ENCODE results near the gene SMC2. TPM values are rescaled to one million over a fixed set of nuclear protein-coding genes. Genes with fewer than 3 reads are reported as not detected.

SMC2 gene
- total RNA-seq, 2 experiments from 2014 or later = 56.4 to 89.3 TPM

DNA sequence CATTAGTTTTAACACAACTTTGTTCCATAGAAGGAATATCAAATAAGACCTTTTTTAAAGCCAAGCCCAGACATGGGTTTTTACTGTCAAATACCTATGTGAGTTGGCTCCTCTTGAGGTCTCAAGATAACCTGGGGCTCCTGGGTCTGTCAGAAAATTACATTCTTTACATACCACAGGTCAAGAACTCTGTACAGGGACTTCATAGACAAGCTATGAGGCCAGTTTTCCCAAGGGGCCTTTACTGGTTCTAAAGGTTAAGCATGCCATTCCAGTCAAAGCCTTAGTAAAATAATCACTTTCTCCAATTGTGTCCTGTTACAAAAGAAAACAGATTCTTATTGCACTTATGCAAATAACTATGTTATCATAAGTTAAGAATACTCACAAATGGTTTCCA is 15.5 kb upstream of the SMC2 start:
- TF ChIP-seq EZH2phosphoT487 (IDR thresholded peaks at IDR 0.05; ENCODE audit: borderline replicate concordance, low read depth, low read length) (no peak), CTCF (conservative IDR thresholded peaks at IDR 0.05; ENCODE audit: low read length) (no peak)
- Histone ChIP-seq H3K4me2 (ENCODE audit: low read length) (no peak overlapping the region), H2AFZ (ENCODE audit: low read length) (no peak overlapping the region), H3K9me3 (ENCODE audit: low read length) (peaks cover 4% of the 10 kb centered on the region; the same call in 1 of the 2 replicates), H3K4me3 (ENCODE audit: low read depth, low read length, poor library complexity, severe bottlenecking) (no peak overlapping the region), H3K9me2 (ENCODE audit: insufficient read depth, low read length) (no peaks in the 10 kb centered on the region), H3K4me1 (ENCODE audit: insufficient read depth, low read length, poor library complexity, severe bottlenecking) (no peaks in the 10 kb centered on the region), H3K27ac (ENCODE audit: low read depth, low read length, poor library complexity, severe bottlenecking) (no peak overlapping the region), H4K20me1 (ENCODE audit: insufficient read depth, low read length) (no peaks in the 10 kb centered on the region), H3K79me2 (ENCODE audit: insufficient read depth, low read depth, low read length) (no peaks in the 10 kb centered on the region), H3K36me3 (ENCODE audit: insufficient read depth, low read length) (no peaks in the 10 kb centered on the region)
- intact Hi-C loops (cut with micrococcal nuclease; ENCODE audit: unreplicated experiment) = no loop called here
- no peak for DNase-seq (ENCODE audit: low spot score)
- POLR2A ChIA-PET = no interaction called here
- BruUV-seq (replicated peaks) = no TSS peak
- CTCF ChIA-PET (ENCODE audit: unreplicated experiment) = no interaction called here

GRCh38 chr9:104080983-104081382 is 13.1 kb upstream of the SMC2 start:
- POLR2A ChIA-PET = no interaction called here

More at GRCh38 chr9:104080983-104081382, 13.1 kb upstream of the SMC2 start:
- Histone ChIP-seq H3K4me1 (ENCODE audit: insufficient read depth, low read length, poor library complexity, severe bottlenecking) (no peaks in the 10 kb centered on the region), H3K36me3 (ENCODE audit: insufficient read depth, low read length) (no peaks in the 10 kb centered on the region), H3K4me2 (ENCODE audit: low read length) (no peak overlapping the region), H4K20me1 (ENCODE audit: insufficient read depth, low read length) (no peaks in the 10 kb centered on the region), H3K79me2 (ENCODE audit: insufficient read depth, low read depth, low read length) (no peaks in the 10 kb centered on the region), H3K9me2 (ENCODE audit: insufficient read depth, low read length) (no peaks in the 10 kb centered on the region), H3K9me3 (ENCODE audit: low read length) (peaks cover 4% of the 10 kb centered on the region; the same call in 1 of the 2 replicates), H3K27ac (ENCODE audit: low read depth, low read length, poor library complexity, severe bottlenecking) (no peak overlapping the region), H2AFZ (ENCODE audit: low read length) (no peak overlapping the region), H3K4me3 (ENCODE audit: low read depth, low read length, poor library complexity, severe bottlenecking) (no peak overlapping the region)
- CTCF ChIA-PET (ENCODE audit: unreplicated experiment) = no interaction called here
- BruUV-seq (replicated peaks) = no TSS peak
- no peak for DNase-seq (ENCODE audit: low spot score)
- intact Hi-C loops (cut with micrococcal nuclease; ENCODE audit: unreplicated experiment) = no loop called here
- no peak for TF ChIP-seq EZH2phosphoT487 (IDR thresholded peaks at IDR 0.05; ENCODE audit: borderline replicate concordance, low read depth, low read length)
- TF ChIP-seq CTCF (conservative IDR thresholded peaks at IDR 0.05; ENCODE audit: low read length) = no peak

Data from OCI-LY7 (cell line).